Stomach (tissue), 9 donors: ENCODE measurements around the gene ANAPC13. TPM values are rescaled to one million over a fixed set of nuclear protein-coding genes. Genes with fewer than 3 reads are reported as not detected.

Experiments
- DNase-seq, 2 donors: peaks; one replicate each; pipeline versions ENCODE4 v3.0.0 to v3.0.0-alpha.2; 2013 to 2019
- H3K27ac ChIP-seq, 5 donors: fragments of 200-600 bp in 4 of 5; sonication (generic) in 4 of 5; one replicate each; pipeline ENCODE4 v1.5.1; 2013 to 2019; ENCODE audit warnings: mild to moderate bottlenecking in 1 of 5, moderate library complexity in 1 of 5
- H3K27me3 ChIP-seq, 3 donors: fragments of 200-600 bp; sonication (generic); one replicate each; pipeline ENCODE4 v1.5.1; 2017 to 2019; ENCODE audit warnings: mixed run types in 1 of 3
- H3K36me3 ChIP-seq, 4 donors: fragments of 200-600 bp; sonication (generic); 1 replicate in 3 of 4; 2 replicates in 1 of 4; pipeline ENCODE4 v1.5.1; 2016 to 2019
- H3K4me1 ChIP-seq, 4 donors: fragments of 200-600 bp; sonication (generic); one replicate each; pipeline ENCODE4 v1.5.1; 2016 to 2019
- H3K4me3 ChIP-seq, 4 donors: fragments of 200-600 bp; sonication (generic) in 3 of 4; one replicate each; pipeline ENCODE4 v1.5.1; 2016 to 2019; ENCODE audit warnings: mild to moderate bottlenecking in 1 of 4
- H3K9me3 ChIP-seq, 4 donors: fragments of 200-600 bp; sonication (generic); one replicate each; pipeline ENCODE4 v1.5.1; 2016 to 2019
- CTCF ChIP-seq, 7 experiments: fragments of 450-650 bp in 4 of 7; fragments of 200-600 bp in 3 of 7; sonication (generic) in 3 of 7; IDR thresholded peaks; one replicate each; pipeline ENCODE4 v1.5.1; 2016 to 2019; ENCODE audit warnings: antibody characterized with exemption in 7 of 7, control low read depth in 2 of 7, mild to moderate bottlenecking in 1 of 7
- EP300 ChIP-seq: sonication (generic); formaldehyde crosslinking; IDR thresholded peaks from one replicate; pipeline ENCODE4 v1.6.1; 2017; ENCODE audit warnings: antibody characterized with exemption
- POLR2A ChIP-seq, 4 donors: fragments of 450-650 bp; IDR thresholded peaks; one replicate each; pipeline ENCODE4 v1.6.1; 2016; ENCODE audit warnings: antibody characterized with exemption in 4 of 4, control low read depth in 2 of 4, mild to moderate bottlenecking in 1 of 4, moderate library complexity in 1 of 4
- POLR2AphosphoS5 ChIP-seq, 3 donors: sonication (generic); formaldehyde crosslinking; IDR thresholded peaks; one replicate each; pipeline ENCODE4 v1.6.1; 2016; ENCODE audit warnings: antibody characterized with exemption in 3 of 3
- whole genome bisulfite sequencing, 5 donors: extraction: QIAGEN DNeasy Blood & Tissue Kit in 3 of 5; methylation state at CpG; one replicate each; pipeline versions ENCODE4 v1.1.5 to v1.1.7; 2013 to 2018; 5-methylcytosine and 5-hydroxymethylcytosine counted together
- intact Hi-C: fragments of 100-400 bp; cut with DNase I; formaldehyde crosslinking; loops from one replicate; pipeline ENCODE4 v1.15.1; 2023; ENCODE audit warnings: low total_unique reads
- polyA plus RNA-seq, 3 donors: library from polyadenylated mRNA; stranded (reverse); fragments of 200-250 nt; gene quantifications; one replicate each; pipeline ENCODE4 v1.2.3, GENCODE V29; 2013
- total RNA-seq, 5 donors: library from RNA; depleted of rRNA; stranded (reverse); fragments of >200 nt; gene quantifications; one replicate each; pipeline versions ENCODE4 v1.1.0 to v1.2.3, GENCODE V29; 2014 to 2016
- donor health status: healthy with polysubstance abuse.
- donor health status: Bipolar disorder and iron deficiency.
- donor health status: healthy.

Gene ANAPC13
- total and polyA plus RNA-seq, 8 donors: 3.2 to 130 (median 44.4) TPM

- Histone ChIP-seq H3K9me3 (peaks cover 5 to 32% (median 27%) of the 10 kb centered on the region in 4 donors), H3K27ac (no peak overlapping the region), H3K4me1 (no peaks in the 10 kb centered on the region), H3K36me3 (peaks cover 0 to 6% (median 2%) of the 10 kb centered on the region in 4 donors), H3K4me3 (no peak overlapping the region), H3K27me3 (no peaks in the 10 kb centered on the region)
- 93 to 100% (median 98%) methylated on average over 7 of the region's 7 CpGs for WGBS, 5 donors
- intact Hi-C loops: no loop called here
- no peak for DNase-seq
- TF ChIP-seq CTCF (IDR thresholded peaks at IDR 0.05) (no peak), POLR2AphosphoS5 (IDR thresholded peaks at IDR 0.05) (no peak), EP300 (no peak), POLR2A (IDR thresholded peaks at IDR 0.05) (no peak)
Observed at GRCh38 chr3:134527538-134528186, 41.9 kb upstream of the ANAPC13 start.

DNA sequence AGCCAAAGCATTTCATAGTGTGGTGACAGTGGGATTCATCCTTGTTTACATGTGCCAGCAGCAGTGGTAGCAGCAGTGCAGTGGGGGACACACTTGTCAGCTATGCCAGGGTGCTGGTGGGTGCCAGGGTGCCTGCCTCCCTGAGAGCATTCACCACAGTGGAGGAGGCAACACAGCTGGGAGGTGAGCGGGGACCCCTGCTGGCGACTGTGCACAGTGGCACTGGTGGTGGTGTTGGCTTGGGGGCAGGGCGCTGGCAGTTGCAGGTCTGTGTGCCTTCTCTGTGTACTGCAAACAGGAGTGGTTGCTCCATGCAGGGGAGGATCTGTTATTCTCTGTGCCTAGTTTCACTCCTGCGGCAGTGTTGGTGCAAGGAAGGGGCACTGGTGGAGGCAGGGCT, 41.3 kb upstream of the ANAPC13 start:
- Histone ChIP-seq H3K4me1 (no peaks in the 10 kb centered on the region), H3K27me3 (no peaks in the 10 kb centered on the region), H3K27ac (no peak overlapping the region), H3K4me3 (no peak overlapping the region), H3K36me3 (peaks cover 0 to 6% (median 3%) of the 10 kb centered on the region in 4 donors), H3K9me3 (peaks cover 5 to 37% (median 29%) of the 10 kb centered on the region in 4 donors)
- peak in 1 of 2 donors; percentile 3 for DNase-seq
- TF ChIP-seq POLR2A (IDR thresholded peaks at IDR 0.05): no peak
- TF ChIP-seq EP300: no peak
- TF ChIP-seq POLR2AphosphoS5 (IDR thresholded peaks at IDR 0.05): no peak
- TF ChIP-seq CTCF (IDR thresholded peaks at IDR 0.05): no peak
- intact Hi-C loops: no loop called here
- 93 to 100% (median 95%) methylated on average over 4 of the region's 4 CpGs for WGBS, 5 donors

GRCh38 chr3:134526319-134526718, 40.5 kb upstream of the ANAPC13 start:
- Histone ChIP-seq H3K27ac (no peak overlapping the region), H3K9me3 (peaks cover 5 to 37% (median 29%) of the 10 kb centered on the region in 4 donors), H3K36me3 (peaks cover 0 to 6% (median 3%) of the 10 kb centered on the region in 4 donors), H3K4me1 (no peaks in the 10 kb centered on the region), H3K4me3 (no peak overlapping the region), H3K27me3 (no peaks in the 10 kb centered on the region)
- no peak for DNase-seq
- TF ChIP-seq POLR2A (IDR thresholded peaks at IDR 0.05): no peak
- no peak for TF ChIP-seq CTCF (IDR thresholded peaks at IDR 0.05)
- TF ChIP-seq POLR2AphosphoS5 (IDR thresholded peaks at IDR 0.05): no peak
- TF ChIP-seq EP300: no peak
- intact Hi-C loops: no loop called here
- 86 to 100% (median 93%) methylated on average over 1 of the region's 1 CpG for WGBS, 5 donors

DNA sequence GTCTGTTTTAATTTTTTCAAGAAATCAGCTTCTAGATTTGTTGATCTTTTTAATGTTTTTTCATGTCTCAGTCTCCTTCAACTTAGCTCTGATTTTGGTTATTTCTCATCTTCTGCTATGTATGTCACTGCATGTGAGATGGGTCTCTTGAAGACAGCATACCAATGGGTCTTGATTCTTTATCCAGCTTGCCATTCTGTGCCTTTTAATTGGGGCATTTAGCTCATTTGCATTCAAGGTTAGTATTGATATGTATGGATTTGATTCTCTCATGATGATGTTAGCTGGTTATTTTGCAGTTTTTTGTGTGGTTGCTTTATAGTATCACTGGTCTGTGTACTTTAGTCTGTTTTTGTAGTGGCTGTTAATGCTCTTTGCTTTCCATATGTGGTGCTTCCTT, 39.5 kb upstream of the ANAPC13 start:
- intact Hi-C loops: no loop called here
- no peaks in the 10 kb centered on the region for H3K27me3 ChIP-seq
- H3K9me3 ChIP-seq: peaks cover 5 to 38% (median 29%) of the 10 kb centered on the region in 4 donors
- no peak overlapping the region for H3K4me3 ChIP-seq
- no peaks in the 10 kb centered on the region for H3K4me1 ChIP-seq
- TF ChIP-seq POLR2A (IDR thresholded peaks at IDR 0.05): no peak
- DNase-seq: no peak
- H3K27ac ChIP-seq: no peak overlapping the region
- H3K36me3 ChIP-seq: peaks cover 0 to 6% (median 3%) of the 10 kb centered on the region in 4 donors

- Histone ChIP-seq H3K4me3 (no peak overlapping the region), H3K4me1 (peaks cover 0 to 5% (median 0%) of the 10 kb centered on the region in 4 donors), H3K9me3 (peaks cover 5 to 43% (median 33%) of the 10 kb centered on the region in 4 donors), H3K36me3 (peaks cover 0 to 6% (median 3%) of the 10 kb centered on the region in 4 donors), H3K27ac (no peak overlapping the region), H3K27me3 (no peaks in the 10 kb centered on the region)
- DNase-seq: no peak
- TF ChIP-seq POLR2AphosphoS5 (IDR thresholded peaks at IDR 0.05): no peak
- TF ChIP-seq POLR2A (IDR thresholded peaks at IDR 0.05): no peak
- TF ChIP-seq EP300: no peak
- no peak for TF ChIP-seq CTCF (IDR thresholded peaks at IDR 0.05)
- 97 to 100% (median 98%) methylated on average over 6 of the region's 6 CpGs for WGBS, 5 donors
- intact Hi-C loops: no loop called here
Observed at GRCh38 chr3:134522541-134522940, 36.8 kb upstream of the ANAPC13 start.
